ENCODE data around the gene BLVRB. TPM values are rescaled to one million over a fixed set of nuclear protein-coding genes. Genes with fewer than 3 reads are reported as not detected.
A peak's percentile ranks its signal among the peaks of the same experiment; 100 is the strongest.

The BLVRB gene
- total RNA-seq, result 3.1 and 3.2 TPM in 2 replicates
- long read RNA-seq, partial matches to known transcripts, result 0 of 1 reads
- long read RNA-seq, other reads (novel, unspliced or antisense), result 0 of 1 reads

- H3K9me3 Mint-ChIP-seq, result no peaks in the 10 kb centered on the region
Measured at GRCh38 chr19:40465557-40466218, at the start of gene BLVRB. BLVRB (minus strand) TSS chr19:40465745; CDS start chr19:40465688, 57 bp downstream.

DNA sequence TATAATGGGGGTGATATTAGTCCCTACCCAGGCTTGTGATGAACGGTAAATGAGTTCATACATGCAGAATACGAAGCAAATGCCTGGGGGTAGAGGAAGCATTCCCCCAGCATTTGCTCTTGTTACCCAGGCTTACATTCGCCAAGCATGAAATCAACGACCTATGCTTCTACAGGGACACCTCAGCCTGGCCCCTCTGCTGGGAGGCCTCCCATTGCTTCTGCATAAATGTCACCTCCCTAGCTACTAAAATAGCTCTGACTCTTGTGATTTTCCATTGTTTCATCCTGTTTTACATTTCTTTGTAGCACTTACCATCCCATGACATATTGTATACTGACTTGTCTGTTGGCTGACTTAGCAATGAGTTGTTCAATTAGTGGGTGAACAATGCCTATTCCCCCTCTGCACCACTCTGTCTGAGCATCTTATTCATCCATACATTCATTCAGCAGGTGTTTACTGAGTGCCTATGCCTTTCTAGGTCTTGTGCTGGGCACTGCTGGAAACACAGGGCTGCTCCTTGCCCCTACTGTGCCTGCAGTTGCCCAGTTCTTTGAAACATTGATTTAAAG, 48.3 kb upstream of the BLVRB start:
- no peak for DNase-seq (ENCODE audit: low read depth, low spot score)
- H3K36me3 Mint-ChIP-seq (ENCODE audit: low read depth), result no peaks in the 10 kb centered on the region
- H3K27ac Mint-ChIP-seq (ENCODE audit: unreplicated experiment), result peak overlapping the region; percentile 14
- H3K4me1 Mint-ChIP-seq, result no peaks in the 10 kb centered on the region
- no peak for TF ChIP-seq CTCF (conservative IDR thresholded peaks at IDR 0.05)
- H3K4me3 Mint-ChIP-seq, result no peak overlapping the region
- H3K9me3 Mint-ChIP-seq, result no peaks in the 10 kb centered on the region
- H3K27me3 Mint-ChIP-seq (ENCODE audit: low read depth), result peaks cover 85% of the 10 kb centered on the region

More at GRCh38 chr19:40465557-40466218, at the start of gene BLVRB:
- H3K27me3 Mint-ChIP-seq (ENCODE audit: low read depth), result peaks cover 51% of the 10 kb centered on the region
- TF ChIP-seq CTCF (conservative IDR thresholded peaks at IDR 0.05), result no peak
- no peaks in the 10 kb centered on the region for H3K36me3 Mint-ChIP-seq (ENCODE audit: low read depth)
- no peak within 1 kb of the TSS for H3K27ac Mint-ChIP-seq (ENCODE audit: unreplicated experiment)
- DNase-seq (ENCODE audit: low read depth, low spot score), result peak; percentile 99
- peak within 1 kb of the TSS; percentile 88 for H3K4me3 Mint-ChIP-seq
- H3K4me1 Mint-ChIP-seq, result peaks cover 19% of the 10 kb centered on the region

GRCh38 chr19:40513345-40513678, 47.8 kb upstream of the BLVRB start:
- peaks cover 85% of the 10 kb centered on the region for H3K27me3 Mint-ChIP-seq (ENCODE audit: low read depth)
- H3K4me1 Mint-ChIP-seq, result no peaks in the 10 kb centered on the region
- H3K9me3 Mint-ChIP-seq, result no peaks in the 10 kb centered on the region
- no peak overlapping the region for H3K4me3 Mint-ChIP-seq
- no peak overlapping the region for H3K27ac Mint-ChIP-seq (ENCODE audit: unreplicated experiment)
- no peaks in the 10 kb centered on the region for H3K36me3 Mint-ChIP-seq (ENCODE audit: low read depth)
- no peak for DNase-seq (ENCODE audit: low read depth, low spot score)
- no peak for TF ChIP-seq CTCF (conservative IDR thresholded peaks at IDR 0.05)

GRCh38 chr19:40512473-40513344, 47.2 kb upstream of the BLVRB start:
- DNase-seq (ENCODE audit: low read depth, low spot score), result peak; percentile 23
- no peak overlapping the region for H3K4me3 Mint-ChIP-seq
- H3K4me1 Mint-ChIP-seq, result no peaks in the 10 kb centered on the region
- no peaks in the 10 kb centered on the region for H3K9me3 Mint-ChIP-seq
- H3K27ac Mint-ChIP-seq (ENCODE audit: unreplicated experiment), result no peak overlapping the region
- H3K36me3 Mint-ChIP-seq (ENCODE audit: low read depth), result no peaks in the 10 kb centered on the region
- no peak for TF ChIP-seq CTCF (conservative IDR thresholded peaks at IDR 0.05)
- peaks cover 83% of the 10 kb centered on the region for H3K27me3 Mint-ChIP-seq (ENCODE audit: low read depth)

GRCh38 chr19:40512110-40512472, 46.5 kb upstream of the BLVRB start:
- H3K4me1 Mint-ChIP-seq, result no peaks in the 10 kb centered on the region
- H3K4me3 Mint-ChIP-seq, result no peak overlapping the region
- no peak overlapping the region for H3K27ac Mint-ChIP-seq (ENCODE audit: unreplicated experiment)
- H3K36me3 Mint-ChIP-seq (ENCODE audit: low read depth), result no peaks in the 10 kb centered on the region
- no peaks in the 10 kb centered on the region for H3K9me3 Mint-ChIP-seq
- TF ChIP-seq CTCF (conservative IDR thresholded peaks at IDR 0.05), result no peak
- H3K27me3 Mint-ChIP-seq (ENCODE audit: low read depth), result peaks cover 79% of the 10 kb centered on the region
- no peak for DNase-seq (ENCODE audit: low read depth, low spot score)

Measured in neural crest cell (in vitro differentiated cells).